H9 (cell line): ENCODE measurements around the gene CSMD2. TPM values are rescaled to one million over a fixed set of nuclear protein-coding genes. Genes with fewer than 3 reads are reported as not detected.

Experiments used
- DNase-seq: peaks from one replicate; pipeline ENCODE4 v3.0.0-alpha.2; 2017
- H2AFZ ChIP-seq: one replicate; pipeline ENCODE4 v1.6.1; 2013; ENCODE audit warnings: mild to moderate bottlenecking, low read length, control low read depth, moderate library complexity
- H2AK5ac ChIP-seq: 2 replicates; pipeline ENCODE4 v1.6.1; 2013; ENCODE audit warnings: low read length, control low read depth, mixed read lengths; ENCODE audit not compliant: insufficient read length
- H2BK120ac ChIP-seq: one replicate; pipeline ENCODE4 v1.6.1; 2013; ENCODE audit warnings: low read depth, mild to moderate bottlenecking, low read length, control low read depth, inconsistent platforms; ENCODE audit not compliant: poor library complexity, severe bottlenecking
- H2BK12ac ChIP-seq: 2 replicates; pipeline ENCODE4 v1.6.1; 2013; ENCODE audit warnings: low read length, control low read depth, mixed read lengths, low read depth; ENCODE audit not compliant: insufficient read length
- H2BK15ac ChIP-seq: 2 replicates; pipeline ENCODE4 v1.6.1; 2013; ENCODE audit warnings: low read depth, low read length, control low read depth
- H2BK20ac ChIP-seq: one replicate; pipeline ENCODE4 v1.6.1; 2013; ENCODE audit warnings: low read depth, mild to moderate bottlenecking, low read length, control low read depth, inconsistent platforms; ENCODE audit not compliant: poor library complexity, severe bottlenecking
- H2BK5ac ChIP-seq: 2 replicates; pipeline ENCODE4 v1.6.1; 2013; ENCODE audit warnings: low read length, control low read depth, mixed read lengths; ENCODE audit not compliant: insufficient read length
- H3K14ac ChIP-seq: 2 replicates; pipeline ENCODE4 v1.6.1; 2013; ENCODE audit warnings: low read length, control low read depth; ENCODE audit not compliant: insufficient read depth
- H3K18ac ChIP-seq: 2 replicates; pipeline ENCODE4 v1.6.1; 2013; ENCODE audit warnings: low read depth, mild to moderate bottlenecking, mixed read lengths, low read length, control low read depth; ENCODE audit not compliant: insufficient read length
- H3K23ac ChIP-seq: 2 replicates; pipeline ENCODE4 v1.6.1; 2013; ENCODE audit warnings: low read length, control low read depth, mixed read lengths, low read depth; ENCODE audit not compliant: insufficient read length
- H3K23me2 ChIP-seq: 2 replicates; pipeline ENCODE4 v1.6.1; 2013; ENCODE audit warnings: low read depth, mild to moderate bottlenecking, mixed read lengths, low read length, control low read depth; ENCODE audit not compliant: insufficient read length, poor library complexity, severe bottlenecking
- H3K27ac ChIP-seq: 2 replicates; pipeline ENCODE4 v1.5.1; 2013; ENCODE audit warnings: low read length, control low read depth, mixed read lengths, low read depth; ENCODE audit not compliant: insufficient read length
- H3K27me3 ChIP-seq: 2 replicates; pipeline ENCODE4 v1.6.1; 2013; ENCODE audit warnings: low read length, control low read depth, inconsistent platforms; ENCODE audit not compliant: insufficient read depth
- H3K4ac ChIP-seq: 2 replicates; pipeline ENCODE4 v1.6.1; 2013; ENCODE audit warnings: low read depth, mild to moderate bottlenecking, control low read depth, inconsistent platforms, low read length, moderate library complexity
- H3K4me1 ChIP-seq: 2 replicates; pipeline ENCODE4 v1.6.1; 2013; ENCODE audit warnings: low read length, control low read depth, inconsistent platforms; ENCODE audit not compliant: insufficient read depth
- H3K4me2 ChIP-seq: 2 replicates; pipeline ENCODE4 v1.6.1; 2013; ENCODE audit warnings: low read length, control low read depth, mixed read lengths; ENCODE audit not compliant: insufficient read length, insufficient read depth
- H3K56ac ChIP-seq: 2 replicates; pipeline ENCODE4 v1.6.1; 2013; ENCODE audit warnings: low read depth, mild to moderate bottlenecking, mixed read lengths, low read length, control low read depth; ENCODE audit not compliant: insufficient read length
- H3K79me1 ChIP-seq: 2 replicates; pipeline ENCODE4 v1.6.1; 2013; ENCODE audit warnings: low read depth, mild to moderate bottlenecking, moderate library complexity, low read length, control low read depth, inconsistent platforms; ENCODE audit not compliant: insufficient read depth, poor library complexity, severe bottlenecking
- H3K79me2 ChIP-seq: 2 replicates; pipeline ENCODE4 v1.6.1; 2013; ENCODE audit warnings: low read length, control low read depth, inconsistent platforms; ENCODE audit not compliant: insufficient read depth
- H3K9ac ChIP-seq: 2 replicates; pipeline ENCODE4 v1.6.1; 2013; ENCODE audit warnings: low read length, control low read depth, mixed read lengths; ENCODE audit not compliant: insufficient read length; ENCODE audit errors: extremely low read depth
- H3K9me3 ChIP-seq: one replicate; pipeline ENCODE4 v1.6.1; 2013; ENCODE audit warnings: low read depth, low read length, inconsistent platforms; ENCODE audit not compliant: control insufficient read depth
- H3T11ph ChIP-seq: one replicate; pipeline ENCODE4 v1.6.1; 2013; ENCODE audit warnings: mild to moderate bottlenecking, low read length, control low read depth, inconsistent platforms
- H4K20me1 ChIP-seq: one replicate; pipeline ENCODE4 v1.6.1; 2013; ENCODE audit not compliant: control insufficient read depth, insufficient read length, insufficient read depth
- H4K5ac ChIP-seq: 2 replicates; pipeline ENCODE4 v1.6.1; 2013; ENCODE audit warnings: low read depth, mild to moderate bottlenecking, mixed read lengths, low read length, control low read depth; ENCODE audit not compliant: insufficient read length
- H4K8ac ChIP-seq: replicated peaks from 2 replicates; pipeline ENCODE4 v1.6.1; 2013; ENCODE audit warnings: low read length, control low read depth, mixed read lengths, low read depth; ENCODE audit not compliant: insufficient read length
- H4K91ac ChIP-seq: 2 replicates; pipeline ENCODE4 v1.6.1; 2013; ENCODE audit warnings: low read depth, mild to moderate bottlenecking, moderate library complexity, mixed read lengths, low read length, control low read depth; ENCODE audit not compliant: insufficient read length
- H3K27ac Mint-ChIP-seq, 3 experiments: 2 replicates in 2 of 3; 3 replicates in 1 of 3; pipeline ENCODE4 v1.8.0; 2020 to 2021; ENCODE audit warnings: mixed read lengths in 3 of 3, mild to moderate bottlenecking in 1 of 3, moderate library complexity in 1 of 3
- H3K27me3 Mint-ChIP-seq: 2 replicates; pipeline ENCODE4 v1.8.0; 2021; ENCODE audit warnings: low read depth, mild to moderate bottlenecking, moderate library complexity, mixed read lengths
- H3K36me3 Mint-ChIP-seq, 3 experiments: 2 replicates in 2 of 3; 3 replicates in 1 of 3; pipeline ENCODE4 v1.8.0; 2020 to 2021; ENCODE audit warnings: low read depth in 3 of 3, mixed read lengths in 3 of 3; ENCODE audit not compliant: insufficient read depth in 1 of 3
- H3K4me1 Mint-ChIP-seq, 2 experiments: 2 replicates each; pipeline ENCODE4 v1.8.0; 2020; ENCODE audit warnings: mixed read lengths in 2 of 2
- H3K4me3 Mint-ChIP-seq, 2 experiments: 2 replicates in 1 of 2; 3 replicates in 1 of 2; pipeline ENCODE4 v1.8.0; 2020 to 2021; ENCODE audit warnings: mild to moderate bottlenecking in 2 of 2, mixed read lengths in 2 of 2, moderate library complexity in 1 of 2
- H3K9me3 Mint-ChIP-seq, 2 experiments: 2 replicates in 1 of 2; 3 replicates in 1 of 2; pipeline ENCODE4 v1.8.0; 2020; ENCODE audit warnings: mild to moderate bottlenecking in 2 of 2, mixed read lengths in 2 of 2, moderate library complexity in 1 of 2
- WGBS: extraction: QIAGEN DNeasy Blood & Tissue Kit; methylation state at CpG from one replicate; pipeline ENCODE4 v1.1.7; 2013; ENCODE audit warnings: missing lambda C conversion rate, low lambda C conversion rate, mixed read lengths; ENCODE audit not compliant: insufficient read length; ENCODE audit errors: extremely low coverage; 5-methylcytosine and 5-hydroxymethylcytosine counted together
- total RNA-seq: library from RNA; stranded (reverse); gene quantifications from 2 replicates; pipeline ENCODE4 v1.2.1, GENCODE V29; 2021
- TF ChIP-seq, protein P1 (sequence below): fragments of 200-600 bp; sonication (generic); conservative IDR thresholded peaks from 3 replicates; pipeline ENCODE4 v1.8.0; 2021; ENCODE audit warnings: antibody characterized with exemption, mild to moderate bottlenecking

CSMD2 gene
- total RNA-seq, 1 experiment from 2014 or later = 6.4 TPM

DNA sequence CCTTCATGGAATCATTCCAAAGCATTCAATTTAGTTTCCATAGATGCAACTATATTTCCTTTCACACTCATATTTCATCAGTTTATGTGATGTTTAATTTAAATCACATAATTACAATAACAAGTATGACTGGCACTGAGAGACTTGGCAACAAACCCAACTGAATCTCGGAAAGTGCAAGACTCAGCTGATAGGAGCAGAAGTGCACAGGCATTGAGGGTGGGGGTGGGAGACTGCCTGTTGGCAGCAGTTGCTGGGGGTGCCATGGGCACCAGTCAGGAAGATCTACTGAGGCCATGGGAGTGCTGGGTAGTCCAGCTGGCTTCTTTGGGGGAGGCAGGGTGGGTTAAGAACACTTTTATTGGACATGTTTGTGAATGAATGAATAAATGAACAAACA lies 311.6 kb downstream of the CSMD2 start:
- no peak overlapping the region for H2AK5ac ChIP-seq
- no peak overlapping the region for H3T11ph ChIP-seq
- peaks cover 4% of the 10 kb centered on the region; the same call in 1 of the 2 replicates for H3K4me1 ChIP-seq
- H4K5ac ChIP-seq = no peak overlapping the region
- no peak overlapping the region for H3K27ac Mint-ChIP-seq
- H3K79me2 ChIP-seq = no peaks in the 10 kb centered on the region
- TF ChIP-seq, protein P1, sequence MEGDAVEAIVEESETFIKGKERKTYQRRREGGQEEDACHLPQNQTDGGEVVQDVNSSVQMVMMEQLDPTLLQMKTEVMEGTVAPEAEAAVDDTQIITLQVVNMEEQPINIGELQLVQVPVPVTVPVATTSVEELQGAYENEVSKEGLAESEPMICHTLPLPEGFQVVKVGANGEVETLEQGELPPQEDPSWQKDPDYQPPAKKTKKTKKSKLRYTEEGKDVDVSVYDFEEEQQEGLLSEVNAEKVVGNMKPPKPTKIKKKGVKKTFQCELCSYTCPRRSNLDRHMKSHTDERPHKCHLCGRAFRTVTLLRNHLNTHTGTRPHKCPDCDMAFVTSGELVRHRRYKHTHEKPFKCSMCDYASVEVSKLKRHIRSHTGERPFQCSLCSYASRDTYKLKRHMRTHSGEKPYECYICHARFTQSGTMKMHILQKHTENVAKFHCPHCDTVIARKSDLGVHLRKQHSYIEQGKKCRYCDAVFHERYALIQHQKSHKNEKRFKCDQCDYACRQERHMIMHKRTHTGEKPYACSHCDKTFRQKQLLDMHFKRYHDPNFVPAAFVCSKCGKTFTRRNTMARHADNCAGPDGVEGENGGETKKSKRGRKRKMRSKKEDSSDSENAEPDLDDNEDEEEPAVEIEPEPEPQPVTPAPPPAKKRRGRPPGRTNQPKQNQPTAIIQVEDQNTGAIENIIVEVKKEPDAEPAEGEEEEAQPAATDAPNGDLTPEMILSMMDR = no peak
- no peak for DNase-seq
- no peak overlapping the region for H2BK15ac ChIP-seq
- no peak overlapping the region for H3K14ac ChIP-seq
- H3K4me3 Mint-ChIP-seq = no peak overlapping the region
- H2AFZ ChIP-seq = no peak overlapping the region
- peaks cover 22 to 26% of the 10 kb centered on the region in 2 experiments for H3K4me1 Mint-ChIP-seq
- H3K56ac ChIP-seq = no peak overlapping the region
- no peak overlapping the region for H2BK12ac ChIP-seq
- no peaks in the 10 kb centered on the region; the same call in 1 of the 2 replicates for H3K27me3 Mint-ChIP-seq
- H3K9ac ChIP-seq = no peak overlapping the region
- H3K18ac ChIP-seq = no peak overlapping the region
- no peak overlapping the region for H4K91ac ChIP-seq
- H3K23me2 ChIP-seq = no peaks in the 10 kb centered on the region
- H3K9me3 Mint-ChIP-seq = no peaks in the 10 kb centered on the region
- H3K79me1 ChIP-seq = no peaks in the 10 kb centered on the region
- no peak overlapping the region for H2BK5ac ChIP-seq
- H2BK120ac ChIP-seq = no peak overlapping the region
- H3K36me3 Mint-ChIP-seq = no peaks in the 10 kb centered on the region; a peak in 1 of 7 replicates
- no peak overlapping the region for H3K27ac ChIP-seq
- H3K4me2 ChIP-seq = no peak overlapping the region
- H4K8ac ChIP-seq = no peak overlapping the region
- H4K20me1 ChIP-seq = no peaks in the 10 kb centered on the region
- no peaks in the 10 kb centered on the region for H3K27me3 ChIP-seq
- H2BK20ac ChIP-seq = no peak overlapping the region
- H3K9me3 ChIP-seq = no peaks in the 10 kb centered on the region
- H3K23ac ChIP-seq = no peak overlapping the region
- H3K4ac ChIP-seq = no peak overlapping the region
- WGBS = no CpG with 5 or more reads among the region's 1 CpG
